ENCODE data around the gene TECRL.

The TECRL gene, protein sequence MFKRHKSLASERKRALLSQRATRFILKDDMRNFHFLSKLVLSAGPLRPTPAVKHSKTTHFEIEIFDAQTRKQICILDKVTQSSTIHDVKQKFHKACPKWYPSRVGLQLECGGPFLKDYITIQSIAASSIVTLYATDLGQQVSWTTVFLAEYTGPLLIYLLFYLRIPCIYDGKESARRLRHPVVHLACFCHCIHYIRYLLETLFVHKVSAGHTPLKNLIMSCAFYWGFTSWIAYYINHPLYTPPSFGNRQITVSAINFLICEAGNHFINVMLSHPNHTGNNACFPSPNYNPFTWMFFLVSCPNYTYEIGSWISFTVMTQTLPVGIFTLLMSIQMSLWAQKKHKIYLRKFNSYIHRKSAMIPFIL

DNA sequence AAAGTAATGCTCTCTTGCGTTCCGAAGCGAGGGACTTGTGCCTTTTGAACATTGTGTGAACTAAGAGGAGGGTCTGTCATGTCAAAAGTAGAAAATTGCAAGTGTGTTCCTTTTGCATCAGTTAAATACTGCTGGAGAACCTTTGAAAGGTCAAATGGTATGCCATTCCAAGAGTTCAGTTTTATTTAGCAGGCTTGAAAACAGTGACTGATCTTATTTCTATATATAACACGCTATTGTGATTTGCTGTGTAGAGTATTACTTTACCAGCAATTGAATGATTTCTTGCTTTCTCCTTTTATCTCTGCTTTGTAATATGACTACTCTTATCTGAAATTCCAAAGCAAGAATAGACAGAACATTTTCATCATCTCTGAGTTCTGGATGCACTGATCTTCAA is at the start of gene TECRL:
TSS of gene TECRL (minus strand) at position 151 of the 400 bp plus-strand sequence. CDS start at position 52, 99 bp downstream.
- no peak for DNase-seq (ENCODE audit: low read depth in 2 of 2)

GRCh38 chr4:64432674-64433073 is 23.4 kb upstream of the TECRL start:
- no peak for DNase-seq (ENCODE audit: low read depth in 2 of 2)

GRCh38 chr4:64430933-64431332 is 21.7 kb upstream of the TECRL start:
- no peak for DNase-seq (ENCODE audit: low read depth in 2 of 2)

DNA sequence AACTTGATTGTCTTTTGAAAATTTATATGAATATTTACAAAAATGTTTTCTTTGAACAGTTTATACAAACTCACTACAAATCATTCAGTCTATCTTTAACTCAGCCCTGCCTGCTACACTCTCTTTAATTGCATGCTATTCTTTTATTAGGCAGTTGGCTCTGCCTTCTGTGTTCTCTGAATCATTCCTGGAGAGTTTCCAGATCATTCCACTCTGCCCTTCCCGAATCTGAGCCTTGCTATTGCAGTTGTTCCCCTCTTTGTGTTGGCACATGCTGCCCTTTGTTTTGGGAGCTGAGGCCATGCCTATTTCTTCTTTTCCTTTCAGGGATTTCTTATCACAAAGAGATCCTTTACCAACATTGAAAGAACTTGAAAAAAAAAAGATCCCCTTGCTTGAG is 8.7 kb upstream of the TECRL start:
- DNase-seq (ENCODE audit: low read depth in 2 of 2), result no peak

DNA sequence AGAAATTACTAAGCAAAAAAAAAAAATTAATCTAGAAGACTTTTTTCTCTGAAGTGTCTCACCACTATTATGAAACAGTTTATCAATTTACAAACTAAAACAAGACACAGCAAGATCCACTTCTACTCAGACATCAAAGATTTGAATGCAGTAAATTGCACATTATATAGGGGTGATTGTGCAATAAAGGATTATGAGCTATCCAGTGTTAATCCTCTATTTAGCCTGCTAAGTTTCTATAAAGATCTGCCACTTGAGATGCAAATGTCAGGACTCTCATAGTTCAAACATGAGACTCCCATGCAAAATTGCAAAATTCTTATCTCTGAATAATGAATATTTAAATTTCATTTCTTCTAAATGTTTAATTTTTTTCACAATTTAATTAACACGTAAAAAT is 2.2 kb downstream of the TECRL start:
- DNase-seq (ENCODE audit: low read depth in 2 of 2), result no peak

- no peak for DNase-seq (ENCODE audit: low read depth in 2 of 2)
These were observed 3.5 kb downstream of the TECRL start for GRCh38 chr4:64405761-64406160.

DNA sequence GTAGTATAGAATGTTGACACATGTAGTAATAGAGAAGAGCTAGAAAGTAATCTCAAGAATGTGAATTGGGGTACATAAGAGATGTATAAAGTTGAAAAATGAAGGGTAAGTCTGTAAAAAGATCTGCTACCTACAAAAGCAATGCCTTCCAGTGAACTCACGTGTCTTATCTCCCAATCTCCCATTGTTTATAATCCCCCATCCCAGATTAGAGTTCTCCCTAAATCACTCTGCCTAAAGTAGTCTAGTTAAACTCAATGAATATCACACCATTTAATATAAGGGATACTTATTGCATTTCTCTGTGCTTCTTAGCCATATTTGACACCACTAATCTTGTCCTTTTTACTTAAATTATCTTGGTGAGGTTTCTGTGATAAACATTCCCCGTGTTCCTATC is 6.6 kb downstream of the TECRL start:
- no peak for DNase-seq (ENCODE audit: low read depth in 2 of 2)

DNA sequence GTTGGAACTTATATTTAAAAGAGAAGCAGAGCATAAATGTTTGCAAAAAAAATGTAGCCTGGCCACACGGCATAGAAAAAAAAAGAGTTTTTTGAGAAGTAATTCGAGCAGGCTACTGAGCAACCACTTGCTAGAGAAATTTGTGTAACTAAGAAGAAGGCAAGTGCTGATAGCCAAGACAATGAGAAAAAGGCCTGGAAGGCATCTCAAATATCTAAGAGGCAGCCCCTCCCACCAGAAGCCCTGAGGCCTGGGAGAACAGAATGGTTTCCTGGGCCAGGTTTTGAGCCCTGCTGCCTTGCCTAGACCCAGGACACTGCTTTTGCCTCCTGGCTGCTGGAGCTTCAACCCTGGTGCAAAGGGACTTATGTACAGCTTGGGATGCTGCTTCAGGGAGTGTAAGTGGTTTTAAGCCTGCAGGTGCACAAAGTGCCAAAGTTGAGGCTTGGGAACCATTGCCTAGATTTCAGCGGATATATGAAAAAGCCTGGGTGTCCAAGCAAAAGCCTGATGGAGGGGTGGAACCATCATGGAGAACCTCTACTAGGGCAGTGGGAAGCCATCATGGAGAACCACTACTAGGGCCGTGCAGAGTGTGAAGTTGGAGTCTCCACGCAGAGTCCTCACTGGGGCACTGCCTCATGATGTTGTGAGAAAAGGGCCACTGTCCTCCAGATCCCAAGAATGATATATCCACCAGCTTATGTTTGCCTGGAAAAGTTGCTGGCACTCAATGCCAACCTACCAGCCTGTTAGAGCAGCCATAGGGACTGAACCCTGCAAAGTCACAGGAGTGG is 9.7 kb downstream of the TECRL start:
- DNase-seq (ENCODE audit: low read depth in 2 of 2), result no peak

DNA sequence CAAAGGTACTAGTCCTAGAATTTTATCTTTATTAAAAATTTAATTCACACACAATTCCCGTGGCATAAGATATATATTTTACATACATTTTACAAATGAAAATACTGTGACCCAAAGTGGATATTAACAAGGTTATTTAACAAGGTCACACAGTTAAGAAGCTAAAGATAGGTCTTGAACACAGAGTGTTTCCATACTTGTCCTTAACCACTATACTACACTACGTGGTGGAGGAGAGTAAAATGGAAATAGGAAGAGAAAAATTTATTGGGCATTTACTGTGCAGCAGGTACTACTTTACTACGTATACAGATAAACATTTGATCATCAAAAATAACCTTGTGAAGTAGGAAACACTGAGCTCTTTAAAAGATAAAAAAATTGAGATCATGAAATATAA is 14.8 kb downstream of the TECRL start:
- DNase-seq (ENCODE audit: low read depth in 2 of 2), result no peak

GRCh38 chr4:64388252-64388651 is 21.0 kb downstream of the TECRL start:
- DNase-seq (ENCODE audit: low read depth in 2 of 2), result no peak

DNA sequence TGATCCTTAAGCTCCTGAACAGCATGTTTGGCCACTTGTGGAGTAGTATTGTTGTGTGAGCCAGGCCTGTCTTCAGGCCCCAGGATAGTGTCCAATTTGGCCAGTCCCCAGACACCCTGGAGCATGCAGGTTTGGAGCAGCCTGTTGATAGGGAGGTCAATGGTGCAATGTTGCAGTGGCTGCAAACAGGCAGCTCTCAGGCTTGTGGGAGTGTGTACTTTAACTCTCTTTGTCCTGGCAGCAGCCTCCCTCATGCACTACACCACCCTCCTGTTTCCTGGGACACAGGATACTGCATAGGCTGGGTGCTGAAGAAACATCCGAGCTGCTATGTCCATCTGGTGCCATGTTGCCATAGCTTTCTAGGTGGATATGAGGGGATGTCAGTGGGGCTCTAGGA is 24.0 kb downstream of the TECRL start:
- no peak for DNase-seq (ENCODE audit: low read depth in 2 of 2)

- DNase-seq (ENCODE audit: low read depth in 2 of 2), result no peak
These were observed 24.7 kb downstream of the TECRL start for GRCh38 chr4:64384237-64385203.

DNA sequence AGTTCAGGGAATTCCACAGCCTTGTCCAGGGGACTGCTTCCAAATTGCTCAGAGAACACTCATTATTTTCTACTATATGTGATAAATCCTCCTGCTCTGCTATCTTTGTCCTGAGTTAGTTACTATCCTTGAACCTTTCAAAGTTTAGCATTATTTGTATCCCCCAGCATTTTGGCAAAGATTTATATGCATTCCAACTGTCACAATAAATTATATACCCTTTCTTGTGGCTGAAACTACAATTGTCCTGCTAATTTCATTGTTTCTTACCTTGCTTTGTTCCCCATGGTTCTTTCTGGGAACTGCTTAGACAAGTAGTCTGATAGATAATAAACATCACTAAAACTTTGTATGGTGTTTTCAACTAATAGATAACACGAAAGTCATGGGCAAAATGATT is 40.5 kb downstream of the TECRL start:
- DNase-seq (ENCODE audit: low read depth in 2 of 2), result no peak

DNA sequence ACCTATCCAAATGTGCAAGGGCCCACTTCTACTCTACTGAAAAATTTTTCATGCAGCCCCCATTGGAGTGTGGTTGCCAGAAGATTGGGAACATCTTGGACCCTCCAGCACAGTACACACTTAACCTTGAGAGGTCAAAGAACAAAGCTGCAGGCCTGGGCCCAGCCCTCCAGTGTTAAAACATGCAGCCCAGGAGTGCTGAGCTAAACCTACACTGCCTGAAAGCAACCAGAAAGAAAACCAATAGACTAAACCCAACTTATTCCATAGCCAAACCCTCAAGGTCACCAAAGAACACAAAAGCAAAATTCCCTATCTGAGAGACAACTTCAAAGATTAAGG is 47.9 kb downstream of the TECRL start:
- no peak for DNase-seq (ENCODE audit: low read depth in 2 of 2)

- no peak for DNase-seq (ENCODE audit: low read depth in 2 of 2)
These were observed 48.4 kb downstream of the TECRL start for GRCh38 chr4:64360664-64361398.

DNA sequence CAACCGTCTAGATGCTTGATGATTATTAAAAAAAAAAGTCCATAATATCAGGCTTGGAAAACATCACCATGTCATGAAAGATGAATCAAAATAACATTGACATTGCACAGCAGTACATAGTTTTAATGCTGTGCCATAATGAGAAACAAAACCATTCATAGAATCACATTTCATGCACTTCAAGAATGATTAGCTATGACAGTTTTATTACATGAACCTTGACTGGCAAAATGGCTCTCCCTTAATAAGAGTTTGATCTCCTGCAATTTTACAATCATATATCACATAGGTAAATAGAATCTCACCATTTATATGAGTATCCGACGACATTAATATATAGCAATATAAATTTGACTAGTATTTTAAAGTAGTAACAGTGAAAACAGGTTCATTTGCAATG is 49.8 kb downstream of the TECRL start:
- no peak for DNase-seq (ENCODE audit: low read depth in 2 of 2)

GRCh38 chr4:64353904-64354303 is 55.3 kb downstream of the TECRL start:
- no peak for DNase-seq (ENCODE audit: low read depth in 2 of 2)

- no peak for DNase-seq (ENCODE audit: low read depth in 2 of 2)
These were observed 67.5 kb downstream of the TECRL start for GRCh38 chr4:64341711-64342110.

- DNase-seq (ENCODE audit: low read depth in 2 of 2), result no peak
These were observed 68.8 kb downstream of the TECRL start for GRCh38 chr4:64340218-64341110.

GRCh38 chr4:64334964-64335363 is 74.3 kb downstream of the TECRL start:
- DNase-seq (ENCODE audit: low read depth in 2 of 2), result no peak
